Activated CD8-positive, alpha-beta memory T cell treated with anti-CD3 and anti-CD28 coated beads for 36 hours (primary cell): ENCODE data around the gene TSEN54. TPM values are rescaled to one million over a fixed set of nuclear protein-coding genes. Genes with fewer than 3 reads are reported as not detected.
"Not testable (repeated sequence)": the region's sequence is repeated elsewhere in the genome, so short reads cannot be mapped to it uniquely, and the experiment has no call there.

ENCODE experiments used
- CTCF ChIA-PET: fragments of 350-600 bp; sonication (Branson Sonifier 250); formaldehyde crosslinking; loops from one replicate; lab custom pipeline; 2021; ENCODE audit warnings: antibody characterized with exemption; lab: Charles Lee
- POLR2A ChIA-PET: fragments of 350-600 bp; sonication (Branson Sonifier 250); formaldehyde crosslinking; loops from one replicate; lab custom pipeline; 2021; ENCODE audit warnings: antibody characterized with exemption; lab: Charles Lee
- total RNA-seq, 2 experiments: library from RNA; stranded (reverse); gene quantifications; one replicate each; pipeline ENCODE4 v1.2.3, GENCODE V29; 2021

Gene TSEN54
- 10 to 100 TPM; 55.3 to 55.5 TPM for total RNA-seq

GRCh38 chr17:75516255-75516618, at the start of gene TSEN54:
TSS of gene TSEN54 (plus strand) at chr17:75516528. CDS start at chr17:75516561, 33 bp downstream.
- ChIA-PET CTCF (interaction anchor here (0.6 to 3.3 kb wide), 13 partner anchors 10 to 387 kb away, joined by 3 to 23 read pairs (median 4); partner anchors contain the start of genes LLGL2, MIF4GD and TMEM94), POLR2A (interaction anchor here (0.5 to 1.5 kb wide), 4 partner anchors 9 to 370 kb away, joined by 3 to 10 read pairs (median 6); partner anchors contain the start of genes LLGL2 and TMEM94)

GRCh38 chr17:75468291-75468754, 48.0 kb upstream of the TSEN54 start:
- ChIA-PET POLR2A (no interaction called here), CTCF (interaction anchor here (0.5 to 0.6 kb wide), 2 partner anchors 44 to 130 kb away, joined by 3 read pairs; no protein-coding TSS in a partner anchor)

GRCh38 chr17:75468779-75469373, 47.5 kb upstream of the TSEN54 start:
- ChIA-PET CTCF (interaction anchor here (0.5 kb wide), 1 partner anchor 44 kb away, joined by 3 read pairs; no protein-coding TSS in a partner anchor), POLR2A (no interaction called here)

GRCh38 chr17:75471207-75471606, 45.1 kb upstream of the TSEN54 start:
- POLR2A ChIA-PET, result interaction anchor here (0.7 kb wide), 1 partner anchor 14 kb away, joined by 4 read pairs; no protein-coding TSS in a partner anchor

GRCh38 chr17:75472119-75472518, 44.2 kb upstream of the TSEN54 start:
- ChIA-PET POLR2A (no interaction called here), CTCF (interaction anchor here (1.1 kb wide), 1 partner anchor 11 kb away, joined by 3 read pairs; no protein-coding TSS in a partner anchor)

More at GRCh38 chr17:75471207-75471606, 45.1 kb upstream of the TSEN54 start:
- CTCF ChIA-PET, result interaction anchor here (0.7 kb wide), 1 partner anchor 116 kb away, joined by 3 read pairs; no protein-coding TSS in a partner anchor

- ChIA-PET CTCF (interaction anchor here (1.1 kb wide), 1 partner anchor 10 kb away, joined by 3 read pairs; no protein-coding TSS in a partner anchor), POLR2A (no interaction called here)
These were observed 43.1 kb upstream of the TSEN54 start for GRCh38 chr17:75473246-75473645.

- CTCF ChIA-PET, result no interaction called here
- POLR2A ChIA-PET, result no interaction called here
These were observed 41.6 kb upstream of the TSEN54 start for GRCh38 chr17:75474736-75475135.

GRCh38 chr17:75475144-75475835, 41.0 kb upstream of the TSEN54 start:
- POLR2A ChIA-PET, result no interaction called here

GRCh38 chr17:75475851-75476250, 40.5 kb upstream of the TSEN54 start:
- CTCF ChIA-PET, result no interaction called here
- POLR2A ChIA-PET, result no interaction called here

More at GRCh38 chr17:75475144-75475835, 41.0 kb upstream of the TSEN54 start:
- CTCF ChIA-PET, result no interaction called here

GRCh38 chr17:75476271-75476671, 40.1 kb upstream of the TSEN54 start:
- CTCF ChIA-PET, result no interaction called here
- POLR2A ChIA-PET, result no interaction called here

- CTCF ChIA-PET, result no interaction called here
These were observed 39.4 kb upstream of the TSEN54 start for GRCh38 chr17:75476752-75477489.

GRCh38 chr17:75477490-75477862, 38.9 kb upstream of the TSEN54 start:
- POLR2A ChIA-PET, CTCF ChIA-PET: not testable (repeated sequence)

More at GRCh38 chr17:75476752-75477489, 39.4 kb upstream of the TSEN54 start:
- POLR2A ChIA-PET, result no interaction called here

- ChIA-PET CTCF (no interaction called here), POLR2A (no interaction called here)
These were observed 37.8 kb upstream of the TSEN54 start for GRCh38 chr17:75478508-75478907.

GRCh38 chr17:75480281-75480680, 36.0 kb upstream of the TSEN54 start:
- POLR2A ChIA-PET, result no interaction called here

GRCh38 chr17:75481194-75482068, 34.9 kb upstream of the TSEN54 start:
- POLR2A ChIA-PET, result interaction anchor here (0.6 kb wide), 1 partner anchor 203 kb away, joined by 3 read pairs; no protein-coding TSS in a partner anchor
- CTCF ChIA-PET, result interaction anchor here (1.1 kb wide), 1 partner anchor 144 kb away, joined by 4 read pairs; no protein-coding TSS in a partner anchor

More at GRCh38 chr17:75480281-75480680, 36.0 kb upstream of the TSEN54 start:
- CTCF ChIA-PET, result interaction anchor here (0.7 to 1.1 kb wide), 2 partner anchors 121 to 143 kb away, joined by 3 to 4 read pairs; no protein-coding TSS in a partner anchor

- ChIA-PET POLR2A (interaction anchor here (0.6 kb wide), 1 partner anchor 204 kb away, joined by 3 read pairs; no protein-coding TSS in a partner anchor), CTCF (interaction anchor here (0.9 to 1.6 kb wide), 2 partner anchors 10 to 23 kb away, joined by 3 read pairs; no protein-coding TSS in a partner anchor)
These were observed 34.0 kb upstream of the TSEN54 start for GRCh38 chr17:75482098-75482942.

- POLR2A ChIA-PET, result no interaction called here
- CTCF ChIA-PET, result no interaction called here
These were observed 30.6 kb upstream of the TSEN54 start for GRCh38 chr17:75485688-75486087.
